ENCODE results near the gene LRRC17.

LRRC17 gene

GRCh38 chr7:102892631-102893278 is 20.0 kb upstream of the LRRC17 start:
- H3K27ac ChIP-seq: peak overlapping the region; percentile 34 to 46
- peaks cover 0 to 83% (median 50%) of the 10 kb centered on the region in 4 donors for H3K4me1 ChIP-seq
- intact Hi-C loops (cut with DNase I; ENCODE audit: low total_unique reads): no loop called here
- no peaks in the 10 kb centered on the region for H3K9me3 ChIP-seq
- DNase-seq: no peak
- no peak overlapping the region for H3K4me3 ChIP-seq
- no peak for TF ChIP-seq CTCF (IDR thresholded peaks at IDR 0.05)
- H3K36me3 ChIP-seq: no peaks in the 10 kb centered on the region
- H3K27me3 ChIP-seq: no peaks in the 10 kb centered on the region

DNA sequence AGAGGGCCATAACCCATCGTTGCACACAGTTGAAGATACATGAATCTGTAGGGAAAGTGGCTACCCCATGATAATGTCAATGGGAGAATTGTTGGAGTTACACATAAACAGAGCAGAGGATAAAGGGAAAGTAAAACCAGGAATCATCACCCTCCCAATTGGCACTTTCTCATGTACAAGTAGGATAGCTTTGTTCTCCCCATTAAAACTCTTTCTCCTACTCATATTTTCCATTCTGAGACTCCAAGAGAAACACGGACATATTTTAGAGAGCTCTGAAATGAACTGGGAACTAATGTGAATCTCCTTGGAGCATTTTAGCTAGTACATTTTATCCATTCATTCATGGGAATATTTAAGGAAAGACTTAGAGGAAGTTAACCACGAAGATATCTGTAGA is 17.2 kb upstream of the LRRC17 start:
- Histone ChIP-seq H3K4me1 (peaks cover 0 to 85% (median 56%) of the 10 kb centered on the region in 4 donors), H3K27ac (peak overlapping the region; percentile 26 to 46), H3K27me3 (no peaks in the 10 kb centered on the region), H3K4me3 (no peak overlapping the region), H3K9me3 (no peaks in the 10 kb centered on the region), H3K36me3 (no peaks in the 10 kb centered on the region)
- TF ChIP-seq CTCF (IDR thresholded peaks at IDR 0.05): no peak
- no peak for DNase-seq
- intact Hi-C loops (cut with DNase I; ENCODE audit: low total_unique reads): no loop called here

- Histone ChIP-seq H3K27ac (peak overlapping the region; percentile 14 to 46), H3K4me3 (no peak overlapping the region), H3K27me3 (no peaks in the 10 kb centered on the region), H3K4me1 (peaks cover 0 to 75% (median 47%) of the 10 kb centered on the region in 4 donors), H3K36me3 (no peaks in the 10 kb centered on the region), H3K9me3 (no peaks in the 10 kb centered on the region)
- DNase-seq: no peak
- TF ChIP-seq CTCF (IDR thresholded peaks at IDR 0.05): no peak
- intact Hi-C loops (cut with DNase I; ENCODE audit: low total_unique reads): no loop called here
These were observed 16.2 kb upstream of the LRRC17 start for GRCh38 chr7:102896585-102896984.

DNA sequence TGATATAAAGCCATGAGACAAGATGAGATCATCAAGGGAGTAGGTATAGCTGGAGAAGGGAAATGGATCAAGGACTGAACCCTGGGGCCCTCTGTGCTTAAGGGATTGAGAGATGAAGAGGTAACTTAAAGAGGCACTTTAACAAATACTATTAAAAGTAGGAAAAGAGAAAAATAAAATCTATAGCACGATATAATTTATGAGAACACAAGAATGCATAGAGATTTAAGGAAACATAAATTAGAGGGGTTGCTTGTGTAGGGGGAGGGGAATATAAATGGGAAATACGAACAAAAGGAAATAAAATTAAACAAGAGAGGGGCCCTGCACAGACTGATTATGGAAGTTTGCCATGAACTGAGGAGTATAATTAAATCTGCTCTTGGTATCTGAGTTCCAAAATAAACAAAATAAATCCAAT is 15.6 kb upstream of the LRRC17 start:
- Histone ChIP-seq H3K27ac (peak overlapping the region; percentile 14 to 46), H3K36me3 (no peaks in the 10 kb centered on the region), H3K27me3 (no peaks in the 10 kb centered on the region), H3K9me3 (no peaks in the 10 kb centered on the region), H3K4me1 (peaks cover 0 to 69% (median 45%) of the 10 kb centered on the region in 4 donors), H3K4me3 (no peak overlapping the region)
- DNase-seq: no peak
- intact Hi-C loops (cut with DNase I; ENCODE audit: low total_unique reads): no loop called here
- no peak for TF ChIP-seq CTCF (IDR thresholded peaks at IDR 0.05)

DNA sequence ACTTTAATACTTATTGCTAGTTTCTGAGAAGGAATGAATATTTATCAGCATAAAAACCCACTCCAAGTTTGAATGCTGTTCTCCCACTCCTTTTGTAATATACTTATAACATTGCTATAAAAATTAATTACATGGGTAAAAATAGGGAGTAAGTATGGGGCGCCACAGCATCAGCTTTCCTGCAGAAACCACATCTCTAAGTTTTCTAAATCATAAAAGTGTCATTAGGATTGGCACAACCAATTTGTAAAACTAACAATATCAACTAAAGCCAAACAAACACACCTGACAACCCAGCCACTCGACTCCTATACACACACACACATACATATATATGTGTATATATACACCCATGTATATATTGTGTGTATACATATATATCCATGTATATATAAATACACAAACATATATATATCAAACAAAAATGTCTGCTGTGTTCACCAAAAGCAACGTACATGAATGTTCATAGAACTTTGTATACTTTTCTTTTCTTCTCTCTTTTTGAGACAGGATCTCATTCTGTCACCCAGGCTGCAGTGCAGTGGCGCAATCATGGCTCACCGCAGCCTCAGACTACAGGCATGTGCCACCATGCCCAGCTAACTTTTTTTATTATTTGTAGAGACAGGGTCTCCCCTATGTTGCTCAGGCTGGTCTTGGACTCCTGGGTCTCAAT is 14.8 kb upstream of the LRRC17 start:
- H3K4me3 ChIP-seq: no peak overlapping the region
- no peak for DNase-seq
- H3K4me1 ChIP-seq: peaks cover 0 to 61% (median 40%) of the 10 kb centered on the region in 4 donors
- TF ChIP-seq CTCF (IDR thresholded peaks at IDR 0.05): no peak
- intact Hi-C loops (cut with DNase I; ENCODE audit: low total_unique reads): no loop called here
- no peaks in the 10 kb centered on the region for H3K9me3 ChIP-seq
- H3K27ac ChIP-seq: peak overlapping the region; percentile 46 to 52
- no peaks in the 10 kb centered on the region for H3K27me3 ChIP-seq
- no peaks in the 10 kb centered on the region for H3K36me3 ChIP-seq
